GM13977 (cell line): ENCODE results near the gene CCDC59.

Experiments used
- DNase-seq: peaks from one replicate; pipeline ENCODE4 v3.0.0; 2012; ENCODE audit warnings: low spot score
- in situ Hi-C: fragments of 300-500 bp; cut with MboI; formaldehyde crosslinking; loops from one replicate; pipeline ENCODE4 v1.12.0; 2022; ENCODE audit warnings: low sequenced_read_pairs, low pct_unique_long_range_greater_than_20kb, mixed read lengths, inconsistent platforms; ENCODE audit not compliant: unreplicated experiment
- TF ChIP-seq, protein P1 (sequence below): IDR thresholded peaks from 2 replicates; pipeline ENCODE4 v1.5.1; 2012; ENCODE audit warnings: mild to moderate bottlenecking, control low read depth; ENCODE audit not compliant: insufficient read depth; ENCODE audit errors: extremely low read depth, missing control alignments

CCDC59 gene, protein sequence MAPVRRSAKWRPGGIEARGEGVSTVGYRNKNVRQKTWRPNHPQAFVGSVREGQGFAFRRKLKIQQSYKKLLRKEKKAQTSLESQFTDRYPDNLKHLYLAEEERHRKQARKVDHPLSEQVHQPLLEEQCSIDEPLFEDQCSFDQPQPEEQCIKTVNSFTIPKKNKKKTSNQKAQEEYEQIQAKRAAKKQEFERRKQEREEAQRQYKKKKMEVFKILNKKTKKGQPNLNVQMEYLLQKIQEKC

GRCh38 chr12:82358200-82359114, at the start of gene CCDC59, which contains the start of gene METTL25:
Gene CCDC59 (minus strand): TSS chr12:82358387. CDS start chr12:82358376, 11 bp downstream.
Gene METTL25 (plus strand): TSS chr12:82358529. CDS start chr12:82358566, 37 bp downstream.
- in situ Hi-C loops = no loop called here
- TF ChIP-seq, protein P1, sequence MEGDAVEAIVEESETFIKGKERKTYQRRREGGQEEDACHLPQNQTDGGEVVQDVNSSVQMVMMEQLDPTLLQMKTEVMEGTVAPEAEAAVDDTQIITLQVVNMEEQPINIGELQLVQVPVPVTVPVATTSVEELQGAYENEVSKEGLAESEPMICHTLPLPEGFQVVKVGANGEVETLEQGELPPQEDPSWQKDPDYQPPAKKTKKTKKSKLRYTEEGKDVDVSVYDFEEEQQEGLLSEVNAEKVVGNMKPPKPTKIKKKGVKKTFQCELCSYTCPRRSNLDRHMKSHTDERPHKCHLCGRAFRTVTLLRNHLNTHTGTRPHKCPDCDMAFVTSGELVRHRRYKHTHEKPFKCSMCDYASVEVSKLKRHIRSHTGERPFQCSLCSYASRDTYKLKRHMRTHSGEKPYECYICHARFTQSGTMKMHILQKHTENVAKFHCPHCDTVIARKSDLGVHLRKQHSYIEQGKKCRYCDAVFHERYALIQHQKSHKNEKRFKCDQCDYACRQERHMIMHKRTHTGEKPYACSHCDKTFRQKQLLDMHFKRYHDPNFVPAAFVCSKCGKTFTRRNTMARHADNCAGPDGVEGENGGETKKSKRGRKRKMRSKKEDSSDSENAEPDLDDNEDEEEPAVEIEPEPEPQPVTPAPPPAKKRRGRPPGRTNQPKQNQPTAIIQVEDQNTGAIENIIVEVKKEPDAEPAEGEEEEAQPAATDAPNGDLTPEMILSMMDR = peak; percentile 77
- DNase-seq = peak; percentile 91

DNA sequence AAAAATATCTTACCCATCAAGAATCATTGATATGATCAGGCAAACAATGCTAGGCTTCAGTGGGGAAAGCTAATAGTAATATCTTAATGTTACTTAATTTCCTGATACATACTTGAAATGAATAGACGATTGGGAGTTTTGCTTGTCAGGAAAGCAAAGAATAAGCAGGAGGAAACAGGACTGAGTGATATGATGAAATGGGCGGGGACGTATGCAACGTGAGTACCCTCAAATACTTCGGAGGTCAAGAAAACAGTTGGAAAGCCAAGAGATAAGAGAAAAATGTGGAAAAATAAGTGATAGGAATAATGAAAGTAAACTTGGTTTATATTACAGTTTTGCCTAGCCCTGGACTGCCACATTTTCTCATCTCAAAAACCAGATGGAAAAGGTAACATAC, 49.3 kb upstream of the CCDC59 start:
- in situ Hi-C loops = no loop called here
- no peak for DNase-seq
- TF ChIP-seq, protein P1 = no peak

- TF ChIP-seq, protein P1 = no peak
- in situ Hi-C loops = no loop called here
- no peak for DNase-seq
Measured at GRCh38 chr12:82406651-82407050, 48.5 kb upstream of the CCDC59 start.

GRCh38 chr12:82400819-82401218, 42.6 kb upstream of the CCDC59 start:
- TF ChIP-seq, protein P1 = no peak
- in situ Hi-C loops = no loop called here
- DNase-seq = no peak

GRCh38 chr12:82398879-82399278, 40.7 kb upstream of the CCDC59 start:
- no peak for DNase-seq
- TF ChIP-seq, protein P1 = no peak
- in situ Hi-C loops = no loop called here

DNA sequence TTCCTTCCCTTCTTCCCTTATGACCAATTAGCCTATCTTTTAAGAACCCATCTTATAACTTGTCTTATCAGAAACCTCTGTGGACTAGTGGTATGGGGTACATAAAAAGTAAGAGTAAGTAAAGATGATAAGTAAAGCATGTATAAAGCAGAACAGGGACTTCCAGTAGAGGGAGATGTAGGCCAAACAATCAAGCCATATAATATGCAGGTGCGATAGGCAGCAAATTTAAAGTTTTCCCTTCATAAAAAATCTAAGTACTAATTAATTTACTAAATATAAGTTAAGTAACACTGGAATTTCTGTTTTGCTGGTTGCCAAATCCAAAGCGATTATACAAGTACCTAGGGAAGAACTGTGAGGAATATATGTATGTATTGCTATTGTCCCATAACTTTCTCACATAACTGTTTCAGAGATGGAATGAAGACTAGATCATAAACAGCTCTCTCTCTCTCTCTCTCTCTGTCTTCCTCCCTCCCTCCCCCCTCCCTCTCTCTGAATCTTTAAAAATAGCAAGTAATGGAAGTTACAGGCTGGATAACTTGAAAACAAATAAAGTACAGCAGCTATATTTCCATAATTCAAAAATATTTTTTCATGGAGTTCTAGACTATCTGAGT, 25.9 kb upstream of the CCDC59 start:
- TF ChIP-seq, protein P1 = peak; percentile 58
- no peak for DNase-seq
- in situ Hi-C loops = no loop called here
